Choroid plexus epithelial cell (primary cell): ENCODE data around the gene LCP1.
A peak's percentile ranks its signal among the peaks of the same experiment; 100 is the strongest.

Experiments used
- DNase-seq: peaks from one replicate; pipeline ENCODE4 v3.0.0-alpha.2; 2010; ENCODE audit warnings: low read depth
- H3K4me3 ChIP-seq: 2 replicates; pipeline ENCODE4 v1.5.1; 2011; ENCODE audit warnings: low read depth, mild to moderate bottlenecking, control low read depth, low read length, moderate library complexity
- TF ChIP-seq, protein P1 (sequence below): conservative IDR thresholded peaks from 2 replicates; pipeline ENCODE4 v1.5.1; 2011; ENCODE audit warnings: low read depth, mild to moderate bottlenecking, control low read depth, inconsistent platforms, low read length, moderate library complexity

The LCP1 gene

DNA sequence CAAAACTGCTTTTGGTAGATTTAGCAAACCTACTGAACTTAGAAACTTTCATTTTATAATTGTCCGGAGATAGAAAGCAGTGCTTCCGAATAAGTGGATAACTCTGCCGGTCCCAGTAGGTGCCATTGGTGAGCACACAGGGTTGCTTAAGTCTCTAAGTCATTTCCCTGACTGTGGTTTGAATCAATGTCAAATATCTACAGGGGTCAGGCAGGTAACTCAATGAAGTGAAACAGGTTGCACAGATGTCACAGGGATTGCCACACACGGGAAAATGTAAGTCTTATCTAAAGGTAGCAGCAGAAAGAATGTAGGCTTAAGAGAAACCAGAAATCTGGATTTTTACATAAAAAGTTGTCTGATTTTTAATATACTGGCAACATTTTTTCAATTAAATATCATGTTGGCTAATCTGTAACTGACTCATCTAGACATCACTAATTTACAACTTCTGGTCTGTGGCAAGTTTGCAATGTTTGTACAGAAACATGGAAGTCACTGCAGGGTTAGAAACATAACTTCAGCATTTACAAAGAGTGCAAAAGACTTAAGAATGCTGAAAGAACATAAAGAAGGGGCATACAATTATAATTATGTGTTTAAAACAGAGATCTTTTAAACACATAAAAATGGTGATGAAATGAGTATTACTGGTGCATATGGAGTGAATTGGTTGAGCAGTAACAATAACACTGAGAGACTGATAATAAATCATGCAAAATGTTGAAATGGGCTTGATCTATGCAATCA, 15.5 kb upstream of the LCP1 start:
- TF ChIP-seq, protein P1, sequence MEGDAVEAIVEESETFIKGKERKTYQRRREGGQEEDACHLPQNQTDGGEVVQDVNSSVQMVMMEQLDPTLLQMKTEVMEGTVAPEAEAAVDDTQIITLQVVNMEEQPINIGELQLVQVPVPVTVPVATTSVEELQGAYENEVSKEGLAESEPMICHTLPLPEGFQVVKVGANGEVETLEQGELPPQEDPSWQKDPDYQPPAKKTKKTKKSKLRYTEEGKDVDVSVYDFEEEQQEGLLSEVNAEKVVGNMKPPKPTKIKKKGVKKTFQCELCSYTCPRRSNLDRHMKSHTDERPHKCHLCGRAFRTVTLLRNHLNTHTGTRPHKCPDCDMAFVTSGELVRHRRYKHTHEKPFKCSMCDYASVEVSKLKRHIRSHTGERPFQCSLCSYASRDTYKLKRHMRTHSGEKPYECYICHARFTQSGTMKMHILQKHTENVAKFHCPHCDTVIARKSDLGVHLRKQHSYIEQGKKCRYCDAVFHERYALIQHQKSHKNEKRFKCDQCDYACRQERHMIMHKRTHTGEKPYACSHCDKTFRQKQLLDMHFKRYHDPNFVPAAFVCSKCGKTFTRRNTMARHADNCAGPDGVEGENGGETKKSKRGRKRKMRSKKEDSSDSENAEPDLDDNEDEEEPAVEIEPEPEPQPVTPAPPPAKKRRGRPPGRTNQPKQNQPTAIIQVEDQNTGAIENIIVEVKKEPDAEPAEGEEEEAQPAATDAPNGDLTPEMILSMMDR = no peak
- H3K4me3 ChIP-seq = no peak overlapping the region
- no peak for DNase-seq

DNA sequence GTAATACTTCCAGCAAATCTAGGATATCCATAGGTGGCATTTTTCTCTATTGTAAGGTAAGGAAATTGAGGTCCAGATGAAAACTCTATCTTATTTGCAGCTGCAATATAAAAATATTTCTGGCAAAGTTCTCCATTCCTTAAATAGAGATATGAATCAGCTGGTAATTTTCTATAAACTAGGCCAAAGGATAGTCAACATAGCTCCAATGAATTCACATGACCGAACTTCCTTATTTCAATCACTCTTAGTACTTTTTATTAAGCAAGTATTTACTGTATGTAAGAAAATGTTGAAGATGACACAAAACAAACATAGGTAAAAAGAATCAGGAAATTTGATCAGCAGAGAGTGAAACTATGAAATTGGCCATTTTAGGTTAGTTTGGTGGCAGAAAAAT, 13.0 kb upstream of the LCP1 start:
- no peak for DNase-seq
- H3K4me3 ChIP-seq = no peak overlapping the region
- TF ChIP-seq, protein P1 = no peak

DNA sequence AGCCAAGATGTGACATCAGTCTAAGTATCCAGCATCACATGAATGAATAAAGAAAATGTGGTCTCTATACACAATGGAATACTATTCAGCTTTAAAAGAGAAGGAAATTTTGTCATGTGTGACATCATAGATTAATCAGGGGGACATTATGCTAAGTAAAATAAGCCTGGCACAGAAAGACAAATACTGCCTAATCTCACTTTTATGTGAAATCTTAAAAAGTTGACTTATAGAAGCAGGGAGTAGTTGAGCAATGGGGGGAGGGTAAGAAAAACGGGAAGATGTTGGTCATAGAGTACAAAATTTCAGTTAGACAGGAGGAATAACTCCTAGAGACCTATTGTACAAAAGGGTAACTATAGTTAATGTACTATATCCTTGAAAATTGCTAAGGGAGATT, 10.4 kb upstream of the LCP1 start:
- no peak for DNase-seq
- TF ChIP-seq, protein P1 = no peak
- H3K4me3 ChIP-seq = no peak overlapping the region

DNA sequence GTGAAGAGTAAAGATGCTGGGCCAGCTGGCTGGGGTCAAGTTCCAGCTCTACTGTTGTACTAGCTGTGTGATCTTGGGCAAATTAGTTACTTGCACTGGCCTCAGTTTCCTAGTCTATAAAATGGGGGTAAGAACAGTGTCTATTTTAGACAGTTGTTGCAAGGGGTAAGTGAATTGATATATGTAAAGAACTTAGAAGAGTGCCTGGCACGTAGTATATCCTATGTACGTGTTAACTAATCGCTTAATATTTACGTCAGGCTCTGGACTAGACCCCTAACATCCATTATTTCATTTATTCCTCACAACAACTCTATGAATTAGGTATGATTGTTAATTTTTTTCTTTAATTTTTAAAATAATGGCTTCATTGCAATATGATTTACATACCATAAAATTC, 3.7 kb upstream of the LCP1 start:
- no peak for DNase-seq

DNA sequence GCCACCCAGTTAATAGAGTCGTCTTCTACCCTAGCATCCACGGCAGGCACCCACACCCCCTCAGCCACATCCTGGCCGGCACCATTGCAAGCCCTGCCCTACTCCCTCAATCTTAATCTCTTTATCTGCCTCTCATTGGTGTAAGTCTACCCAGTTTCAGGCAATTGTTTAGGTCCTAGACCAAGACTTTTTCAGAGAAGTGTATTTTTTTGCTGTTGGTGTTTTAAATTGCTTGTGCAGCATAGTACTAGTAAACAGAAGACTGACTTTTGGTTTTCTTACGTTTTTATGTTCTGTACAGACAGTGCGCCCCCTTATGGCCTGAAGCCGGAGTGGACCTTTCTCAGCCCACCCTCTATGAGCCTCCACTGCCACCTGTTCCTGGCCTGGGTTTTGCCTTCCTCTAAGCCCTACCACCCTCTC, 2.3 kb upstream of the LCP1 start:
- no peak overlapping the region for H3K4me3 ChIP-seq
- DNase-seq = peak; percentile 41
- TF ChIP-seq, protein P1 = peak; percentile 70

More for the DNA sequence above, 3.7 kb upstream of the LCP1 start:
- TF ChIP-seq, protein P1 = no peak
- no peak overlapping the region for H3K4me3 ChIP-seq

DNA sequence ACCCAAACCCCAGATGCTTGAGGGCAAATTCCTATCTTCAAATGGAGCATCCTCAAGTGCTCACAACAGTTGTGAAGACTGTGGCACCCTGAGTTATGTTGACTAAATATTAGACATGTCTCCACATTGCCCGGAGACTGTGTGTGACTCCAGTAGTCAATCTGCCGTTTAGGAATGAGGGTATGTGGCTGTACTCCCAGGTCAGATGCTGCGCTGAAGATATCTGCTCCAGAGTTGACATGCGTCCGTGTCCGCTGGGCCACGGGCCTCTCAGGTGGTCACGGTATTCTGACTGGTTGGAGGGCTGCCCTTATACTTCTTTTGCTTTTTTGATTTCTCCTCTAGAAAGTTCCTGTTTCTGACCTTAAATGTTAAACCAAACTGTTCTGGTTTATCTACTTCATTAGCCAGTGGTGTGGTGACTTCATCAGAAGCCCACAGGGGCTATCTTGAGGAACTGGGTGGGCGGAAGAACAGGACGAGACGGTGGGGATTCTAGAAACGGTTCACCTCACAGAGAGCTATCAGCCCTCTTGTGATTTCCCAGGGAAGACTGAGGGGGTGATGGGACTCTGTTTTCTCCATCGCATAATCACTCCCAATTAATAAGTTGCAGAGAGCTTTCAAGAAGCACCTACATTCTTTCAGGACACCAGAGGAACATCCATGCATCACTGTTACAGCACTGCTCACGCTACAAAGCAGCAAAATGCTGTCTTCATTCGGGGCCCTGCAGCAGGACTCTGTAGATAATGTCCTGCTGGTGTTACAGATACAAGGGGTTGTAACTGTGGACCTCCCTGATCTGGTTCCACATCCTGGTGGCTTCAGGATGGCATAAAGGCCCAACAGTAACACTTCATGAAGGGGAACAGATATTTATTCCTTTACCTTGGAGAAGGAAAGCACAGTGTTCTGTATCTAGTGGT, 1.3 kb upstream of the LCP1 start:
- DNase-seq = no peak
- H3K4me3 ChIP-seq = no peak overlapping the region
- TF ChIP-seq, protein P1 = no peak
